HepG2 (cell line): ENCODE results near the gene RPL32. TPM values are rescaled to one million over a fixed set of nuclear protein-coding genes. Genes with fewer than 3 reads are reported as not detected.

ENCODE experiments used
- ATAC-seq: fragments of 200-7000 bp; cut with Tn5 transposase; 3 replicates; pipeline ENCODE4 v1.9.1; 2020; ENCODE audit warnings: mild to moderate bottlenecking, moderate library complexity
- BruUV-seq: library from RNA; stranded (reverse); fragments of 400-500 nt; replicated peaks from 2 replicates; lab custom pipeline; 2021; lab: Mats Ljungman, UMichigan
- CTCF ChIA-PET: fragments of 300-600 bp; formaldehyde crosslinking; extraction: SDS; loops from one replicate; lab custom pipeline; 2021; ENCODE audit warnings: low total read pairs, inconsistent platforms, low intra/inter-chr PET ratio; lab: Yijun Ruan, JAX
- POLR2A ChIA-PET: fragments of 350-600 bp; sonication (Branson Sonifier 250); formaldehyde crosslinking; loops from one replicate; lab custom pipeline; 2020; ENCODE audit warnings: antibody characterized with exemption, inconsistent platforms; lab: Yijun Ruan, JAX
- DNase-seq: peaks from one replicate; pipeline ENCODE4 v3.0.0-alpha.2; 2015; ENCODE audit warnings: low spot score
- FAIRE-seq: peaks from 3 replicates; lab custom pipeline; 2011; peaks lifted over from hg19 to GRCh38; lab: Jason Lieb, UNC
- H2AFZ ChIP-seq: one replicate; pipeline ENCODE4 v1.6.1; 2011; ENCODE audit warnings: low read length, inconsistent platforms
- H3K27ac ChIP-seq: fragments of 300-600 bp; 3 replicates; pipeline ENCODE4 v1.8.0; 2011; ENCODE audit warnings: mixed run types, mild to moderate bottlenecking, mixed read lengths, low read length, inconsistent platforms; ENCODE audit not compliant: insufficient read depth; ENCODE audit errors: extremely low read length
- H3K27me3 ChIP-seq, 2 experiments: fragments of 200-600 bp in 1 of 2; 2 replicates in 1 of 2; 3 replicates in 1 of 2; pipeline versions ENCODE4 v1.6.0 to v1.8.0; 2011; ENCODE audit warnings: low read length in 2 of 2, mild to moderate bottlenecking in 2 of 2, moderate library complexity in 2 of 2, inconsistent platforms in 1 of 2; ENCODE audit not compliant: insufficient read depth in 2 of 2, control insufficient read depth in 1 of 2
- H3K36me3 ChIP-seq, 2 experiments: fragments of 200-600 bp in 1 of 2; replicated peaks in 1 of 2; 2 replicates in 1 of 2; 3 replicates in 1 of 2; pipeline versions ENCODE4 v1.5.1 to v1.8.0; 2011; ENCODE audit warnings: low read length in 2 of 2, inconsistent platforms in 1 of 2; ENCODE audit not compliant: insufficient read depth in 2 of 2, control insufficient read depth in 1 of 2
- H3K4me1 ChIP-seq: 2 replicates; pipeline ENCODE4 v1.5.1; 2012; ENCODE audit warnings: low read length, inconsistent platforms; ENCODE audit not compliant: insufficient read depth
- H3K4me2 ChIP-seq: 2 replicates; pipeline ENCODE4 v1.6.0; 2011; ENCODE audit warnings: low read depth, low read length, inconsistent platforms
- H3K4me3 ChIP-seq, 3 experiments: fragments of 200-600 bp in 1 of 3; sonication (generic), shearing (Covaris generic) in 1 of 3; replicated peaks in 1 of 3; 2 replicates each; pipeline ENCODE4 v1.5.1; 2011 to 2016; ENCODE audit warnings: low read length in 3 of 3, inconsistent platforms in 2 of 3, low read depth in 2 of 3, mild to moderate bottlenecking in 2 of 3, control low read depth in 1 of 3, mixed read lengths in 1 of 3; ENCODE audit not compliant: insufficient read depth in 1 of 3
- H3K79me2 ChIP-seq: one replicate; pipeline ENCODE4 v1.6.1; 2011; ENCODE audit warnings: low read length, inconsistent platforms; ENCODE audit not compliant: insufficient read depth
- H3K9ac ChIP-seq: 2 replicates; pipeline ENCODE4 v1.6.0; 2011; ENCODE audit warnings: mild to moderate bottlenecking, low read depth, low read length, inconsistent platforms; ENCODE audit not compliant: insufficient read depth
- H3K9me3 ChIP-seq: 2 replicates; pipeline ENCODE4 v1.5.1; 2012; ENCODE audit warnings: mild to moderate bottlenecking, low read length
- H4K20me1 ChIP-seq: 2 replicates; pipeline ENCODE4 v1.6.0; 2011; ENCODE audit warnings: inconsistent platforms, mild to moderate bottlenecking, low read length, moderate library complexity; ENCODE audit not compliant: insufficient read depth
- ELF4 ChIP-seq: sonication (generic); formaldehyde crosslinking; IDR thresholded peaks from 2 replicates; pipeline ENCODE4 v1.5.0; 2020; ENCODE audit warnings: missing genetic modification reagents, mild to moderate bottlenecking, moderate library complexity, borderline replicate concordance
- FIP1L1 ChIP-seq: fragments of 200-400 bp; formaldehyde crosslinking; IDR thresholded peaks from 2 replicates; pipeline ENCODE4 v1.6.1; 2018; ENCODE audit warnings: low read depth, mild to moderate bottlenecking, low read length, moderate library complexity, borderline replicate concordance; ENCODE audit not compliant: insufficient read depth
- MNT ChIP-seq: fragments of 450-650 bp; IDR thresholded peaks from 2 replicates; pipeline ENCODE4 v1.6.1; 2016
- SNAPC2 ChIP-seq: sonication (generic); formaldehyde crosslinking; IDR thresholded peaks from 2 replicates; pipeline ENCODE4 v1.8.1; 2022; ENCODE audit warnings: mild to moderate bottlenecking, missing genetic modification reagents
- ZNF142 ChIP-seq: sonication (generic); formaldehyde crosslinking; IDR thresholded peaks from 2 replicates; pipeline ENCODE4 v1.4.0; 2020; ENCODE audit warnings: missing genetic modification reagents
- ZNF547 ChIP-seq: sonication (generic); formaldehyde crosslinking; IDR thresholded peaks from 2 replicates; pipeline ENCODE4 v1.5.1; 2020; ENCODE audit warnings: mild to moderate bottlenecking, missing genetic modification reagents
- WGBS: methylation state at CpG from one replicate; pipeline ENCODE4 v1.1.6; 2017; ENCODE audit warnings: low lambda C conversion rate; 5-methylcytosine and 5-hydroxymethylcytosine counted together
- in situ Hi-C: cut with HindIII; loops from 2 replicates; pipeline ENCODE4 v1.10.0; 2017; ENCODE audit warnings: low pct_unique_long_range_greater_than_20kb; ENCODE audit not compliant: extremely low pct_ligation_motif_present
- intact Hi-C: fragments of 100-400 bp; cut with micrococcal nuclease; formaldehyde crosslinking; loops from one replicate; pipeline ENCODE4 v1.10.0; 2022; ENCODE audit not compliant: unreplicated experiment
- polyA plus RNA-seq, 8 experiments: library from polyadenylated mRNA; depleted of rRNA in 3 of 8; stranded (reverse) in 7 of 8; unstranded in 1 of 8; fragments of >200 nt; fragmentation: Illumina TruSeq in 4 of 8; extraction: Trizol in 4 of 8; gene quantifications; 2 replicates each; pipeline versions ENCODE4 v1.2.1 to v1.2.3, GENCODE V29; 2011 to 2016; ENCODE audit warnings: low read depth in 4 of 8, missing spikeins in 1 of 8, mixed read lengths in 1 of 8; ENCODE audit not compliant: insufficient read depth in 1 of 8
- total RNA-seq, 5 experiments: library from RNA; depleted of rRNA; stranded (reverse); fragments of >200 nt; fragmentation: Illumina TruSeq; extraction: Trizol; gene quantifications; 2 replicates each; pipeline ENCODE4 v1.2.3, GENCODE V29; 2016; ENCODE audit warnings: low read depth in 1 of 5

Gene RPL32
- total and polyA plus RNA-seq, 2 of the 13 experiments (the other 11 are each of a cell fraction or from before 2014, with no cell fraction given) = 1,781 to 2,401 TPM

GRCh38 chr3:12884790-12885582, 43.6 kb upstream of the RPL32 start:
- H3K36me3 ChIP-seq = no peaks in the 10 kb centered on the region
- peak; percentile 42; the same call in 1 of the 2 replicates for TF ChIP-seq MNT
- TF ChIP-seq FIP1L1 = no peak
- TF ChIP-seq, all 625 proteins: peak for 1
- no peak overlapping the region for H3K4me3 ChIP-seq
- H3K9ac ChIP-seq = no peak overlapping the region
- in situ Hi-C loops (no loop called here), intact Hi-C loops (no loop called here)
- H2AFZ ChIP-seq = no peak overlapping the region
- H4K20me1 ChIP-seq = no peaks in the 10 kb centered on the region
- no peaks in the 10 kb centered on the region for H3K4me1 ChIP-seq
- WGBS = 69% methylated on average over 17 of the region's 20 CpGs
- DNase-seq = no peak
- FAIRE-seq = no peak
- H3K9me3 ChIP-seq = no peaks in the 10 kb centered on the region
- no peaks in the 10 kb centered on the region for H3K79me2 ChIP-seq
- POLR2A ChIA-PET = no interaction called here
- BruUV-seq = no TSS peak
- CTCF ChIA-PET = no interaction called here
- ATAC-seq = peak; percentile 53
- no peak overlapping the region for H3K4me2 ChIP-seq
- peaks cover 3 to 27% of the 10 kb centered on the region in 2 experiments; a peak in 4 of 5 replicates for H3K27me3 ChIP-seq
- no peak overlapping the region for H3K27ac ChIP-seq

GRCh38 chr3:12884186-12884680, 42.9 kb upstream of the RPL32 start:
- CTCF ChIA-PET = no interaction called here
- H3K4me3 ChIP-seq = no peak overlapping the region
- POLR2A ChIA-PET = no interaction called here
- no peaks in the 10 kb centered on the region for H3K9me3 ChIP-seq
- intact Hi-C loops = no loop called here
- no peak for DNase-seq
- 66% methylated on average over 15 of the region's 15 CpGs for WGBS
- no peaks in the 10 kb centered on the region for H3K36me3 ChIP-seq
- no peaks in the 10 kb centered on the region for H3K79me2 ChIP-seq
- H3K9ac ChIP-seq = no peak overlapping the region
- peaks cover 3 to 29% of the 10 kb centered on the region in 2 experiments; a peak in 3 of 5 replicates for H3K27me3 ChIP-seq
- TF ChIP-seq ZNF547 (CRISPR knock-in tag) (no peak), ZNF142 (no peak), SNAPC2 (CRISPR knock-in tag) (no peak), ELF4 (CRISPR knock-in tag) (no peak)
- TF ChIP-seq, all 625 proteins: peak for 0
- BruUV-seq = no TSS peak
- Histone ChIP-seq H3K27ac (no peak overlapping the region), H3K4me1 (no peaks in the 10 kb centered on the region), H2AFZ (no peak overlapping the region), H4K20me1 (no peaks in the 10 kb centered on the region), H3K4me2 (no peak overlapping the region)
- FAIRE-seq = no peak
- ATAC-seq = no peak
- in situ Hi-C loops = no loop called here
